PC-9 (cell line): Measurements from ENCODE around the gene ALKBH8. TPM values are rescaled to one million over a fixed set of nuclear protein-coding genes. Genes with fewer than 3 reads are reported as not detected.

Experiments used
- BruUV-seq: library from RNA; stranded (reverse); fragments of 400-500 nt; replicated peaks from 2 replicates; lab custom pipeline; 2021; lab: Mats Ljungman, UMichigan
- CTCF ChIA-PET: fragments of 300-600 bp; sonication (Branson Sonifier 250); formaldehyde crosslinking; loops from one replicate; lab custom pipeline; 2022; ENCODE audit warnings: antibody characterized with exemption; lab: Charles Lee
- POLR2A ChIA-PET: fragments of 300-600 bp; sonication (Branson Sonifier 250); formaldehyde crosslinking; loops from one replicate; lab custom pipeline; 2022; ENCODE audit warnings: antibody characterized with exemption; ENCODE audit not compliant: unreplicated experiment; lab: Charles Lee
- DNase-seq, 2 experiments: peaks; one replicate each; pipeline versions ENCODE4 v3.0.0 to v3.0.0-alpha.2; 2015 to 2022; ENCODE audit warnings: mixed read lengths in 1 of 2
- H2AFZ ChIP-seq: fragments of 200-600 bp; sonication (generic); 2 replicates; pipeline ENCODE4 v1.8.1; 2017; ENCODE audit warnings: antibody characterized with exemption
- H3F3A ChIP-seq: fragments of 200-600 bp; sonication (generic); 2 replicates; pipeline ENCODE4 v1.8.1; 2017; ENCODE audit warnings: antibody characterized with exemption, mild to moderate bottlenecking, low read depth; ENCODE audit not compliant: insufficient read depth
- H3K27ac ChIP-seq: fragments of 200-600 bp; sonication (generic); 2 replicates; pipeline ENCODE4 v1.6.1; 2016; ENCODE audit warnings: mixed run types
- H3K27me3 ChIP-seq: fragments of 200-600 bp; sonication (generic); 2 replicates; pipeline ENCODE4 v1.6.1; 2016; ENCODE audit warnings: low read depth, mixed run types; ENCODE audit not compliant: insufficient read depth
- H3K36me3 ChIP-seq: fragments of 200-600 bp; sonication (generic); 2 replicates; pipeline ENCODE4 v1.6.1; 2016; ENCODE audit warnings: low read depth, mixed run types
- H3K4me1 ChIP-seq: fragments of 200-600 bp; sonication (generic); replicated peaks from 2 replicates; pipeline ENCODE4 v1.6.1; 2016; ENCODE audit warnings: mixed run types; ENCODE audit not compliant: insufficient read depth
- H3K4me2 ChIP-seq: fragments of 200-600 bp; sonication (generic); 2 replicates; pipeline ENCODE4 v1.6.1; 2017; ENCODE audit warnings: mixed run types
- H3K4me3 ChIP-seq: fragments of 200-600 bp; sonication (generic); 2 replicates; pipeline ENCODE4 v1.6.1; 2016; ENCODE audit warnings: mixed run types
- H3K79me2 ChIP-seq: fragments of 200-600 bp; sonication (generic); 2 replicates; pipeline ENCODE4 v1.6.1; 2017; ENCODE audit warnings: low read depth, mixed run types
- H3K9me2 ChIP-seq: fragments of 200-600 bp; sonication (generic); 2 replicates; pipeline ENCODE4 v1.8.1; 2017; ENCODE audit warnings: mild to moderate bottlenecking; ENCODE audit not compliant: insufficient read depth
- H3K9me3 ChIP-seq: fragments of 200-600 bp; sonication (generic); 2 replicates; pipeline ENCODE4 v1.8.1; 2016; ENCODE audit warnings: low read depth; ENCODE audit not compliant: insufficient read depth
- H4K20me1 ChIP-seq: fragments of 200-600 bp; sonication (generic); 2 replicates; pipeline ENCODE4 v1.8.1; 2017; ENCODE audit not compliant: insufficient read depth
- EZH2 ChIP-seq: fragments of 200-600 bp; sonication (generic); IDR thresholded peaks from 2 replicates; pipeline ENCODE4 v1.8.0; 2017; ENCODE audit warnings: antibody characterized with exemption, low read depth
- intact Hi-C: fragments of 100-400 bp; cut with micrococcal nuclease; formaldehyde crosslinking; loops from one replicate; pipeline ENCODE4 v1.10.0; 2022; ENCODE audit not compliant: unreplicated experiment
- total RNA-seq: library from RNA; stranded (reverse); gene quantifications from 2 replicates; pipeline ENCODE4 v1.2.3, GENCODE V29; 2021
- TF ChIP-seq, protein P1 (sequence below): fragments of 200-600 bp; sonication (generic); conservative IDR thresholded peaks from 2 replicates; pipeline ENCODE4 v1.6.1; 2017; ENCODE audit warnings: mixed run types, antibody characterized with exemption, mild to moderate bottlenecking, moderate library complexity

ALKBH8 gene
- total RNA-seq, 1 experiment from 2014 or later, result 4.4 TPM

DNA sequence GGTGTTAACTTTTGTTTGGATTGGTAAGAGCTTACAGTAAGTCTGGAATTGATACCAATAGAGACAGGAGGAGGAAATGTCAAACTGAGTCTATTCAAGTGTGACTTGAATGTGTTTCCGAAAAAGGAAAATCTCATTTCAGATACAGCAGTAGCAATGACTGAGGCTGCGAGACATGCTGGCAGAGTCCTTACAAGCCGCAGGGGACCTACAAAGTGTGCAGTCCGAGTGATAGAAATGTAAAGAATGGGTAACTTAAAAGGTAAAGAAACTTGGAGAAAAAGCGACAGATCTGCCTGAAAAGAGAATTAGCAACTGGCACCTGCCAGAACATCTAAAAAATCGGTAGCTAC lies 108.4 kb downstream of the ALKBH8 start:
- peak overlapping the region; percentile 86 for H3K4me3 ChIP-seq
- POLR2A ChIA-PET, result interaction anchor here (0.6 to 0.9 kb wide), 2 partner anchors 61 to 166 kb away, joined by 3 to 6 read pairs; no protein-coding TSS in a partner anchor

DNA sequence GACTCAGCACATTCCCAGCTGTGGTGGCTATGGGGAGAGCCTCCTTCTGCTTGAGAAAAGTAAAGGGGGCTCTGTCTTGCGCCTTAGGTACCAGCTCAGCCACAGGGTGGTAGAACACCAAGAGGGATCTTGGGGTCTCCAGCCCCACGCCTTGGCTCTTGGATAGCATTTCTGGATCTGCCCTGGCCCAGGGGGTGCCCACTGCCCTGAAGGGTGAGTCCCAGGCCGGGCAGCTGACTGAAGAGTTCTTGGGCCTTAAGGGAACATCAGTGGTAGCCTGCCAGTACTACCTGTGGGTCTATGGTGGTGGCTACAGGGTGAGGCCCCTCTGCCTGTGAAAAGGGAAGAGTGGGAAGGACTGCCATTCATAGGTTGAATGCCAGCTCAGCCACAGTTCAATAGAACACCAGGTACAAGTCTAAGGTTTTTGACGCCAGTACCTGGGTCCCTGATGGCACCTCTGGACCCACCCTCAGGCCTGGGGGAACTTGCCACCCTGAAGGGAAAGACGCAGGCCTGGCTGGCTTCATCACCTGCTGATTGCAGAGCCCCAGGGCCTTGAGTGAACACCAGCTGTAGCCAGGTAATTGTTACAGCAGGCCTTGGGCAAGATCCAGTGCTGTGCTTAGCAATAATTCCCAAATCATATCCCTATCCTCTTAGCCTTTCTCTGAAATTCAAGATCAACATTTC lies 111.8 kb downstream of the ALKBH8 start:
- intact Hi-C loops, result no loop called here
- no TSS peak for BruUV-seq
- H3K9me2 ChIP-seq, result no peaks in the 10 kb centered on the region

More for the DNA sequence above, 108.4 kb downstream of the ALKBH8 start:
- H2AFZ ChIP-seq, result peak overlapping the region; percentile 92
- peak overlapping the region; percentile 84 for H3K4me2 ChIP-seq
- H3K9me2 ChIP-seq, result no peaks in the 10 kb centered on the region
- CTCF ChIA-PET, result no interaction called here
- 0 out of 2 replicates have a peak overlapping the region, but pooled peaks have one; percentile 9 for H3K27ac ChIP-seq
- TF ChIP-seq, protein P1, sequence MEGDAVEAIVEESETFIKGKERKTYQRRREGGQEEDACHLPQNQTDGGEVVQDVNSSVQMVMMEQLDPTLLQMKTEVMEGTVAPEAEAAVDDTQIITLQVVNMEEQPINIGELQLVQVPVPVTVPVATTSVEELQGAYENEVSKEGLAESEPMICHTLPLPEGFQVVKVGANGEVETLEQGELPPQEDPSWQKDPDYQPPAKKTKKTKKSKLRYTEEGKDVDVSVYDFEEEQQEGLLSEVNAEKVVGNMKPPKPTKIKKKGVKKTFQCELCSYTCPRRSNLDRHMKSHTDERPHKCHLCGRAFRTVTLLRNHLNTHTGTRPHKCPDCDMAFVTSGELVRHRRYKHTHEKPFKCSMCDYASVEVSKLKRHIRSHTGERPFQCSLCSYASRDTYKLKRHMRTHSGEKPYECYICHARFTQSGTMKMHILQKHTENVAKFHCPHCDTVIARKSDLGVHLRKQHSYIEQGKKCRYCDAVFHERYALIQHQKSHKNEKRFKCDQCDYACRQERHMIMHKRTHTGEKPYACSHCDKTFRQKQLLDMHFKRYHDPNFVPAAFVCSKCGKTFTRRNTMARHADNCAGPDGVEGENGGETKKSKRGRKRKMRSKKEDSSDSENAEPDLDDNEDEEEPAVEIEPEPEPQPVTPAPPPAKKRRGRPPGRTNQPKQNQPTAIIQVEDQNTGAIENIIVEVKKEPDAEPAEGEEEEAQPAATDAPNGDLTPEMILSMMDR, result no peak
- no peak for TF ChIP-seq EZH2
- no peaks in the 10 kb centered on the region for H4K20me1 ChIP-seq
- no peak for DNase-seq
- intact Hi-C loops, result no loop called here
- peaks cover 19% of the 10 kb centered on the region for H3K4me1 ChIP-seq
- peaks cover 14% of the 10 kb centered on the region; the same call in 1 of the 2 replicates for H3K27me3 ChIP-seq
- BruUV-seq, result TSS peak; percentile 75
- peaks cover 19% of the 10 kb centered on the region for H3K79me2 ChIP-seq
- no peaks in the 10 kb centered on the region for H3K9me3 ChIP-seq
- peaks cover 9% of the 10 kb centered on the region; the same call in 1 of the 2 replicates for H3K36me3 ChIP-seq
- no peaks in the 10 kb centered on the region for H3F3A ChIP-seq

More for the DNA sequence above, 111.8 kb downstream of the ALKBH8 start:
- CTCF ChIA-PET, result no interaction called here
- peaks cover 19% of the 10 kb centered on the region; the same call in 1 of the 2 replicates for H3K36me3 ChIP-seq
- TF ChIP-seq, protein P1, result no peak
- no peak for TF ChIP-seq EZH2
- H3F3A ChIP-seq, result no peaks in the 10 kb centered on the region
- no peak overlapping the region for H3K4me2 ChIP-seq
- H3K4me1 ChIP-seq, result peaks cover 18% of the 10 kb centered on the region
- DNase-seq, result no peak
- no peak overlapping the region for H2AFZ ChIP-seq
- POLR2A ChIA-PET, result no interaction called here
- H3K27ac ChIP-seq, result no peak overlapping the region
- no peaks in the 10 kb centered on the region for H4K20me1 ChIP-seq
- H3K79me2 ChIP-seq, result peaks cover 19% of the 10 kb centered on the region
- H3K4me3 ChIP-seq, result no peak overlapping the region
- H3K9me3 ChIP-seq, result no peaks in the 10 kb centered on the region
- no peaks in the 10 kb centered on the region for H3K27me3 ChIP-seq

Other genes with a start within 250 kb of the ALKBH8 start
- gene CWF19L2, start 107.9 kb downstream of the ALKBH8 start, total RNA-seq, result 11.9 and 12.1 TPM in 2 replicates
- gene ELMOD1, start 25.4 kb upstream of the ALKBH8 start, total RNA-seq, result not detected in 2 replicates
- gene SLN, start 146.3 kb upstream of the ALKBH8 start, total RNA-seq, result not detected in 2 replicates